ENCODE measurements around the gene SH3BP1. TPM values are rescaled to one million over a fixed set of nuclear protein-coding genes. Genes with fewer than 3 reads are reported as not detected.

The SH3BP1 gene
- total RNA-seq, 1 experiment from 2014 or later = 60.5 TPM

DNA sequence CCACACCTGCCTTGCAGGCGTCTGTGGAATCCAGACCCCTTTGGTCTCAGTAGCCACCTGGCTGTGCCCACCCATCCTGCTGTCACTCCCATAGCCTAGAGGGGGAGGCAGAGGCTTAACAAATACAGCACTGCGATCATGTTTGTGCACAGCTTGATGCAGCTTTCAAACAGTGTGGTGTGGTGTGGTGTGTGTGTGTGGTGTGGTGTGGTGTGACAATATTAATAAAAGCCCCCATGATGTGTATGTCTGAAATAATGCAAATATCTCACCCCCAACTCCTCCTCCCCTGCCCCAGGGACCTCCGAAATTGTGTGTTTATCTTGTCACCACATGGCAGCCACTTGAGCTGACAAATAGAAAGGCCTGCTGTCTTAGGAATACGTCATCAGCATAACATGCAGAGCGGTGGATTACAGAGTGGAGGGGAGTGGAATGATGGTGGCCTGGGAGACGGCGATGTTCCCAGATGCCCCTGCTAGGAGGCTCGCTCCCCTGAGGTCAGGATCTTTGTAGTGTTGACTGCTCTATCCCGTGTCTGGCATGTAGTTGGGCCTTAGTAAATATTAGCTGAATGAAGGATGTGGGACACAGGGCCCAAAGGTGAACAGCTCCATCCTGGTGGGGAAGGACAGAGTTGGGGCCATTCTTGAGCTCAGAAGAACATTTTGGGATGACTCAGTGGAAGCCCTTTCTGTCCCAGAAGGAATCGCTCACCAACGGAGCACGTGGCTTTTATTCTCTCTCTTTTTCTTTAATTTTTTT is 21.9 kb downstream of the SH3BP1 start:
- Histone ChIP-seq H4K20me1 (ENCODE audit: insufficient read depth) (peaks cover 14% of the 10 kb centered on the region), H3F3A (ENCODE audit: insufficient read depth, low read depth) (peaks cover 17% of the 10 kb centered on the region), H3K9me2 (ENCODE audit: insufficient read depth) (no peaks in the 10 kb centered on the region), H2AFZ (no peak overlapping the region), H3K4me2 (peak overlapping the region; percentile 98; the same call in 1 of the 2 replicates), H3K36me3 (ENCODE audit: low read depth) (no peaks in the 10 kb centered on the region), H3K4me3 (no peak overlapping the region), H3K27me3 (ENCODE audit: insufficient read depth, low read depth) (no peaks in the 10 kb centered on the region), H3K9me3 (ENCODE audit: insufficient read depth, low read depth) (no peaks in the 10 kb centered on the region), H3K79me2 (ENCODE audit: low read depth) (peaks cover 32% of the 10 kb centered on the region), H3K27ac (no peak overlapping the region), H3K4me1 (replicated peaks; ENCODE audit: insufficient read depth) (peaks cover 28% of the 10 kb centered on the region)
- ChIA-PET POLR2A (ENCODE audit: unreplicated experiment) (interaction anchor here (0.6 to 0.8 kb wide), 3 partner anchors 16 to 146 kb away, joined by 3 to 4 read pairs (median 4); partner anchors contain the start of gene GCAT), CTCF (interaction anchor here (0.6 to 1.3 kb wide), 4 partner anchors 13 to 76 kb away, joined by 3 to 7 read pairs (median 4); partner anchors contain the start of gene NOL12)
- no peak for TF ChIP-seq EZH2 (IDR thresholded peaks at IDR 0.05; ENCODE audit: low read depth)
- TF ChIP-seq, protein P1, sequence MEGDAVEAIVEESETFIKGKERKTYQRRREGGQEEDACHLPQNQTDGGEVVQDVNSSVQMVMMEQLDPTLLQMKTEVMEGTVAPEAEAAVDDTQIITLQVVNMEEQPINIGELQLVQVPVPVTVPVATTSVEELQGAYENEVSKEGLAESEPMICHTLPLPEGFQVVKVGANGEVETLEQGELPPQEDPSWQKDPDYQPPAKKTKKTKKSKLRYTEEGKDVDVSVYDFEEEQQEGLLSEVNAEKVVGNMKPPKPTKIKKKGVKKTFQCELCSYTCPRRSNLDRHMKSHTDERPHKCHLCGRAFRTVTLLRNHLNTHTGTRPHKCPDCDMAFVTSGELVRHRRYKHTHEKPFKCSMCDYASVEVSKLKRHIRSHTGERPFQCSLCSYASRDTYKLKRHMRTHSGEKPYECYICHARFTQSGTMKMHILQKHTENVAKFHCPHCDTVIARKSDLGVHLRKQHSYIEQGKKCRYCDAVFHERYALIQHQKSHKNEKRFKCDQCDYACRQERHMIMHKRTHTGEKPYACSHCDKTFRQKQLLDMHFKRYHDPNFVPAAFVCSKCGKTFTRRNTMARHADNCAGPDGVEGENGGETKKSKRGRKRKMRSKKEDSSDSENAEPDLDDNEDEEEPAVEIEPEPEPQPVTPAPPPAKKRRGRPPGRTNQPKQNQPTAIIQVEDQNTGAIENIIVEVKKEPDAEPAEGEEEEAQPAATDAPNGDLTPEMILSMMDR (conservative IDR thresholded peaks at IDR 0.05) = peak; percentile 47
- DNase-seq = no peak
- BruUV-seq (replicated peaks) = no TSS peak
- intact Hi-C loops (cut with micrococcal nuclease; ENCODE audit: unreplicated experiment) = no loop called here

DNA sequence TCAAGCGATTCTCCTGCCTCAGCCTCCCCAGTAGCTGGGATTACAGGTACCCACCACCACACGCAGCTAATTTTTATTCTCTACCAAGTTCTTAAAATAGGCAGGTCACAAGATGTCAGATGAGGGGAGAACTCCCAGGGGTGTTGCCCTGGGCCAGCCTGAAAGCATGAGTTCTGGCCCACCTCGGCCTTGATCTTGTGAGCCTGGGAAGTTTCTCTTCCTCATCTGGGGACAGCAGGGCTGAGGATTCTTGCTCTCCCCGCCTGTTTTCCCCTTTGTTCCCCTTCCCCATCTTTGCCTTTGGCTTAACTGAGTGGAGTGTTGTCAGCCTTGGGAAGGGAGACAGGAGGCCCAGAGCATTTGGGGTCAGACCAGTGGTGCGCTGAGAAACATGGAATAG is 22.6 kb downstream of the SH3BP1 start:
- ChIA-PET POLR2A (ENCODE audit: unreplicated experiment) (interaction anchor here (0.6 kb wide), 1 partner anchor 19 kb away, joined by 4 read pairs; no protein-coding TSS in a partner anchor), CTCF (interaction anchor here (0.8 to 1.3 kb wide), 3 partner anchors 13 to 24 kb away, joined by 3 to 5 read pairs (median 4); partner anchors contain the start of gene NOL12)
- no peaks in the 10 kb centered on the region for H3K27me3 ChIP-seq (ENCODE audit: insufficient read depth, low read depth)
- H3K36me3 ChIP-seq (ENCODE audit: low read depth) = no peaks in the 10 kb centered on the region
- H3K9me2 ChIP-seq (ENCODE audit: insufficient read depth) = no peaks in the 10 kb centered on the region
- no peak overlapping the region for H2AFZ ChIP-seq
- peaks cover 32% of the 10 kb centered on the region for H3K79me2 ChIP-seq (ENCODE audit: low read depth)
- no peaks in the 10 kb centered on the region for H3K9me3 ChIP-seq (ENCODE audit: insufficient read depth, low read depth)
- intact Hi-C loops (cut with micrococcal nuclease; ENCODE audit: unreplicated experiment) = no loop called here
- H4K20me1 ChIP-seq (ENCODE audit: insufficient read depth) = peaks cover 14% of the 10 kb centered on the region
- DNase-seq = no peak
- no peak overlapping the region for H3K4me2 ChIP-seq
- peaks cover 28% of the 10 kb centered on the region for H3K4me1 ChIP-seq (replicated peaks; ENCODE audit: insufficient read depth)
- no peak overlapping the region for H3K27ac ChIP-seq
- H3K4me3 ChIP-seq = no peak overlapping the region
- H3F3A ChIP-seq (ENCODE audit: insufficient read depth, low read depth) = peaks cover 12% of the 10 kb centered on the region
- no peak for TF ChIP-seq EZH2 (IDR thresholded peaks at IDR 0.05; ENCODE audit: low read depth)
- TF ChIP-seq, protein P1 (conservative IDR thresholded peaks at IDR 0.05) = no peak
- no TSS peak for BruUV-seq (replicated peaks)

DNA sequence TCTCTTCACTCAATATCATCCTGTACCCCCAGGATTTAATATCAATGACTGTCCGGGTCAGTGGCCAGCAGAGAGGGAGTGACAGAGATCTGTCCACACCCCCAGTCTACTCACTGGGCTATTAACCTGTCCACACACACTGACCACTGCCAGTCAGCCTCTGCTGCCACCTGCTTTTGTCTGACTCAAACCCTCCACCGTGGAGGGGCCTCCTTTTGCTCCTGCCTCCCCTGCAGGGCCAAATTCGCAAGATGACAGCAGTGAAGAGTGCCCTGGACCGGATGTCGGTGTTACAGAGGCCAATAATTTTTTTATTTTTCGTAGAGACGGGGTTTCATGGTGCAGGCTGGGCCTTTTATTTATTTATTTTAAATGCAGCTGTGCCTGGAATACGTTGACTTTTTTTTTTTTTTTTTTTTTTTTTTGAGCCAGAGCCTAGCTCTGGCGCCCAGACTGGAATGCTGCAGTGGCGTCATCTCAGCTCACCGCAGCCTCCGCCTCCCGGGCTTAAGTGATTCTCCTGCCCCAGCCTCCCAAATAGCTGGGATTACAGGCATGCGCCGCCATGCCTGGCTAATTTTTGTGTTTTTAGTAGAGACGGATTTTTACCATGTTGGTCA is 24.2 kb downstream of the SH3BP1 start:
- H3K27ac ChIP-seq = no peak overlapping the region
- peaks cover 26% of the 10 kb centered on the region for H3K4me1 ChIP-seq (replicated peaks; ENCODE audit: insufficient read depth)
- TF ChIP-seq, protein P1 (conservative IDR thresholded peaks at IDR 0.05) = no peak
- no peak for TF ChIP-seq EZH2 (IDR thresholded peaks at IDR 0.05; ENCODE audit: low read depth)
- H3K9me2 ChIP-seq (ENCODE audit: insufficient read depth) = no peaks in the 10 kb centered on the region
- no peak overlapping the region for H3K4me3 ChIP-seq
- no peak for DNase-seq
- peaks cover 16% of the 10 kb centered on the region for H3F3A ChIP-seq (ENCODE audit: insufficient read depth, low read depth)
- no peak overlapping the region for H3K4me2 ChIP-seq
- H3K27me3 ChIP-seq (ENCODE audit: insufficient read depth, low read depth) = no peaks in the 10 kb centered on the region
- peaks cover 35% of the 10 kb centered on the region for H3K79me2 ChIP-seq (ENCODE audit: low read depth)
- ChIA-PET CTCF (interaction anchor here (1.0 kb wide), 1 partner anchor 28 kb away, joined by 3 read pairs; no protein-coding TSS in a partner anchor), POLR2A (ENCODE audit: unreplicated experiment) (interaction anchor here (0.5 kb wide), 1 partner anchor 142 kb away, joined by 3 read pairs; a partner anchor contains a TSS)
- no peaks in the 10 kb centered on the region for H3K9me3 ChIP-seq (ENCODE audit: insufficient read depth, low read depth)
- H3K36me3 ChIP-seq (ENCODE audit: low read depth) = no peaks in the 10 kb centered on the region
- no TSS peak for BruUV-seq (replicated peaks)
- H4K20me1 ChIP-seq (ENCODE audit: insufficient read depth) = peaks cover 14% of the 10 kb centered on the region
- intact Hi-C loops (cut with micrococcal nuclease; ENCODE audit: unreplicated experiment) = no loop called here
- H2AFZ ChIP-seq = no peak overlapping the region

Measured in PC-9 (cell line).